Measurements from ENCODE around the gene RRP12.

- TF ChIP-seq EZH2 (IDR thresholded peaks at IDR 0.05; ENCODE audit: borderline replicate concordance, low read length) = no peak
- no peak for TF ChIP-seq CTCF (IDR thresholded peaks at IDR 0.05; ENCODE audit: low read length)
Measured at GRCh38 chr10:97328646-97329453, 72.3 kb downstream of the RRP12 start.

All from OCI-LY1 (cell line).